Activated T-cell treated with anti-CD3 and anti-CD28 coated beads, Interleukin-2, amount 50 U/mL, for 72 hours (primary cell): ENCODE measurements around the gene AGBL4. TPM values are rescaled to one million over a fixed set of nuclear protein-coding genes. Genes with fewer than 3 reads are reported as not detected.
"Not testable (repeated sequence)": the region's sequence is repeated elsewhere in the genome, so short reads cannot be mapped to it uniquely, and the experiment has no call there.

Experiments
- ATAC-seq, 2 donors: fragments of 150-1000 bp; cut with Tn5 transposase; replicated peaks in 1 of 2; 2 replicates each; pipeline ENCODE4 v1.10.0; 2021; ENCODE audit warnings: moderate library complexity in 2 of 2, mild to moderate bottlenecking in 1 of 2
- DNase-seq, 2 donors: peaks; one replicate each; pipeline ENCODE4 v3.0.0; 2021 to 2022; ENCODE audit warnings: mixed read lengths in 1 of 2
- H3K27ac Mint-ChIP-seq: one replicate; pipeline ENCODE4 v1.8.0; 2022; ENCODE audit warnings: mild to moderate bottlenecking, moderate library complexity, mixed read lengths
- H3K27me3 Mint-ChIP-seq: one replicate; pipeline ENCODE4 v1.8.0; 2022; ENCODE audit warnings: low read depth, mixed read lengths
- H3K36me3 Mint-ChIP-seq, 2 donors: one replicate each; pipeline ENCODE4 v1.8.0; 2022; ENCODE audit warnings: mixed read lengths in 2 of 2, mild to moderate bottlenecking in 1 of 2; ENCODE audit not compliant: insufficient read depth in 2 of 2
- H3K4me1 Mint-ChIP-seq: one replicate; pipeline ENCODE4 v1.8.0; 2022; ENCODE audit warnings: low read depth, mixed read lengths
- H3K4me3 Mint-ChIP-seq, 2 donors: one replicate each; pipeline ENCODE4 v1.8.0; 2022; ENCODE audit warnings: mild to moderate bottlenecking in 2 of 2, mixed read lengths in 2 of 2, moderate library complexity in 2 of 2
- H3K9me3 Mint-ChIP-seq, 2 donors: one replicate each; pipeline ENCODE4 v1.8.0; 2022; ENCODE audit warnings: mixed read lengths in 2 of 2
- total RNA-seq, 2 donors: library from RNA; stranded (reverse); gene quantifications; one replicate each; pipeline ENCODE4 v1.2.3, GENCODE V29; 2022

AGBL4 gene
- total RNA-seq, 2 donors from 2014 or later, result not detected

GRCh38 chr1:49052102-49052501 is 971.7 kb downstream of the AGBL4 start:
- Mint-ChIP-seq H3K9me3 (no peaks in the 10 kb centered on the region), H3K27ac (no peak overlapping the region), H3K36me3 (no peaks in the 10 kb centered on the region), H3K27me3 (no peaks in the 10 kb centered on the region), H3K4me3 (no peak overlapping the region), H3K4me1 (no peaks in the 10 kb centered on the region)
- DNase-seq (no peak), ATAC-seq (no peak)

GRCh38 chr1:49051647-49052046 is 972.1 kb downstream of the AGBL4 start:
- H3K36me3 Mint-ChIP-seq, result no peaks in the 10 kb centered on the region
- H3K4me1 Mint-ChIP-seq, result no peaks in the 10 kb centered on the region
- H3K9me3 Mint-ChIP-seq, result peaks cover 0 to 1% of the 10 kb centered on the region in 2 donors
- H3K27me3 Mint-ChIP-seq, result peaks cover 2% of the 10 kb centered on the region
- DNase-seq (no peak), ATAC-seq (no peak)
- H3K4me3 Mint-ChIP-seq, result no peak overlapping the region
- H3K27ac Mint-ChIP-seq, result no peak overlapping the region

DNA sequence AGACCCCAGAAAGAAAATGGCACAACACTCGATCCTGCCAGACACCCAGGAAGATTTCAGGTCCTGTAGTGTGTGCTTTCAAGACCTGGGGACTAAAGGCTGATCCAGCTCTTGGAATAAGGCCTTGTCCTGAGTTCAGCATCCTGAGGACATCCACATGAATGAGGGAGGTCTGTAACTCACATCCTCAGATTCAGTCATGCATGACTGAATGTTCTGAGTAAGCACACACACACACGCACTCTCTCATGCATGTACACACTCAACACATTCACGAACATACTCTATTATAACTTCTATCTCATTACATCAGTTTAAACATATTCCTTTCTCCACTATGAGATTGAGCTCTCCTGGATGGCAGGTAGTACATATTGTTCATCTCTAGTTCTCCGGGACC is 973.7 kb downstream of the AGBL4 start:
- H3K36me3 Mint-ChIP-seq, result no peaks in the 10 kb centered on the region
- H3K4me3 Mint-ChIP-seq, result no peak overlapping the region
- H3K4me1 Mint-ChIP-seq, result no peaks in the 10 kb centered on the region
- no peak overlapping the region for H3K27ac Mint-ChIP-seq
- DNase-seq, result no peak
- peaks cover 6% of the 10 kb centered on the region for H3K27me3 Mint-ChIP-seq
- H3K9me3 Mint-ChIP-seq, result peaks cover 0 to 3% of the 10 kb centered on the region in 2 donors
- ATAC-seq, result no peak

DNA sequence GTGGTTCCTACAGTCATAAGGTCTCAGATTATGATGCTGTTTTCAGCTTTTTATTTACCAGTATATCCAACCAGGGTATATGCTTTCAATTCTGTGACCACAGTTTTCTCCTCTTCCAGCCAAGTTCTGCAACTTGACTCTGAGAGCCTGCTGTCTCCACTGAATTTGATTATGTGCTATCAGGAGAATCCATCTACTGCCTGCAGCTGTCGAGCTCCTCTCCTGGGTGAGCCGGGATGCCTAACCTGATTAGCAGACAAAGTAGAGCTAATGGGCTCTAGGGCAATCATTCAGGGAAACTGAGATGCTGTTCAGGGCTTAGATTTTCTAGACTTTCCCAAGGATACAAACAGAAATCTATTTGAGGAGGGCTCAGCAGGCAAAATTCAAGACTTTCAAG is 975.6 kb downstream of the AGBL4 start:
- no peaks in the 10 kb centered on the region for H3K36me3 Mint-ChIP-seq
- DNase-seq (no peak), ATAC-seq (no peak)
- peaks cover 0 to 3% of the 10 kb centered on the region in 2 donors for H3K9me3 Mint-ChIP-seq
- no peak overlapping the region for H3K4me3 Mint-ChIP-seq
- no peaks in the 10 kb centered on the region for H3K4me1 Mint-ChIP-seq
- no peak overlapping the region for H3K27ac Mint-ChIP-seq
- H3K27me3 Mint-ChIP-seq, result peaks cover 6% of the 10 kb centered on the region

DNA sequence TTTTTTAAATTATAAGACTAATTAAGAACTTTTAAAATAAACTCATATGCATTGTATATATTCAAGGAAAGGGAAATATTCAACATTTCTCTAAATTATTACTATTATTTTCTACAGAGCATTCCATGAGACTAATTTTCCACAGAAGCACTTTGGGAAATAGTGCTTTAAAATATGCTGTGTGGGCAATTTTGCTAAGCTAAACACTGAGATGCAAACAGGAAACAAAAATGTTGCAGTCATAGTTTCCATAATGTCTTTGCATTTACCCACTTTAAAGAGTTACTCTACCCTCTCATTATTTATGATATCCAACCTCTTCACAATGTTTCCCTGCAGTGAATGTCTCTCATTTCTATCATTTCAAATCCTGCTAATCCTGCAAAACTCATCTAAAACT is 977.4 kb downstream of the AGBL4 start:
- peaks cover 0 to 3% of the 10 kb centered on the region in 2 donors for H3K9me3 Mint-ChIP-seq
- H3K27me3 Mint-ChIP-seq, result peaks cover 6% of the 10 kb centered on the region
- H3K4me3 Mint-ChIP-seq, result no peak overlapping the region
- no peak for DNase-seq
- H3K36me3 Mint-ChIP-seq, result no peaks in the 10 kb centered on the region
- no peaks in the 10 kb centered on the region for H3K4me1 Mint-ChIP-seq
- ATAC-seq, result no peak
- H3K27ac Mint-ChIP-seq, result no peak overlapping the region

- H3K4me3 Mint-ChIP-seq, result no peak overlapping the region
- H3K27ac Mint-ChIP-seq, result no peak overlapping the region
Observed at GRCh38 chr1:49045371-49045770, 978.4 kb downstream of the AGBL4 start.

GRCh38 chr1:49036700-49037099 is 987.1 kb downstream of the AGBL4 start:
- peaks cover 0 to 4% of the 10 kb centered on the region in 2 donors for H3K9me3 Mint-ChIP-seq
- DNase-seq (no peak), ATAC-seq (no peak)
- no peaks in the 10 kb centered on the region for H3K27me3 Mint-ChIP-seq
- no peak overlapping the region for H3K4me3 Mint-ChIP-seq
- H3K27ac Mint-ChIP-seq, result no peak overlapping the region
- no peaks in the 10 kb centered on the region for H3K4me1 Mint-ChIP-seq
- no peaks in the 10 kb centered on the region for H3K36me3 Mint-ChIP-seq

More at GRCh38 chr1:49045371-49045770, 978.4 kb downstream of the AGBL4 start:
- ATAC-seq (no peak), DNase-seq (no peak)
- Mint-ChIP-seq H3K36me3 (no peaks in the 10 kb centered on the region), H3K27me3 (peaks cover 6% of the 10 kb centered on the region), H3K4me1 (no peaks in the 10 kb centered on the region), H3K9me3 (peaks cover 0 to 3% of the 10 kb centered on the region in 2 donors)

- H3K27ac Mint-ChIP-seq, result no peak overlapping the region
- no peak for ATAC-seq
Observed at GRCh38 chr1:49028396-49028795, 995.4 kb downstream of the AGBL4 start.

DNA sequence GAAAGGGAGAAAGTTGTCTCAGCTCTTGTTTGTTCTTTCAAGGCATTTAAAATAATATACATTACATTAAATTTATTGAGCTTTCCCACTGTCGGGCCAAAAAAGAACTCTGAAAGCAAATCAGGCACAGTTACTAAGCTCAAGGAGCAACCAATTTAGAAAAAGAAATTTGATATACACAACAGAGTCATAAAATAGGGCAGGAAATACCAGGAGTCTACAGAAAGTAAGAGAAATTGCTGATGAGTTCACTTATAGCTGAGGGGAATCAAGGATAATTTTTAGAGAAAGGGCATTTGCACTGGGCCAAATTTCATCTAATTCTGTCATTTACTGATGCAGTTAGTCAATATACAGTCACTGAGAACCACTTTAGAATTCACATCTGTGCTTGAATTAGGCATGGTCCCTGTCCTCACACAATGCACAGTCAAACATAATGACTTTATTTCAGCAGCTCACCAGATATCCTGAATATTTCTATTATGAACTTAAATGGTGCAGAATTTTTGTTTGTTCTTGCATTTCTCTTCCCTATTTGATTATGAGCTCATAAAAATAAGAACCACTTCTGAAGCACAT is 997.4 kb downstream of the AGBL4 start:
- Mint-ChIP-seq H3K36me3 (peaks cover 0 to 2% of the 10 kb centered on the region in 2 donors), H3K4me3 (no peak overlapping the region), H3K9me3 (peaks cover 2 to 11% of the 10 kb centered on the region in 2 donors), H3K4me1 (no peaks in the 10 kb centered on the region), H3K27ac (no peak overlapping the region), H3K27me3 (no peaks in the 10 kb centered on the region)
- ATAC-seq, result no peak
- DNase-seq, result no peak

More at GRCh38 chr1:49028396-49028795, 995.4 kb downstream of the AGBL4 start:
- no peaks in the 10 kb centered on the region for H3K4me1 Mint-ChIP-seq
- DNase-seq, result no peak
- no peak overlapping the region for H3K4me3 Mint-ChIP-seq
- no peaks in the 10 kb centered on the region for H3K27me3 Mint-ChIP-seq
- peaks cover 2 to 13% of the 10 kb centered on the region in 2 donors for H3K9me3 Mint-ChIP-seq
- H3K36me3 Mint-ChIP-seq, result peaks cover 0 to 2% of the 10 kb centered on the region in 2 donors

GRCh38 chr1:49016030-49016977 is 1007.5 kb downstream of the AGBL4 start:
- ATAC-seq (no peak), DNase-seq (no peak)
- no peaks in the 10 kb centered on the region for H3K27me3 Mint-ChIP-seq
- no peak overlapping the region for H3K27ac Mint-ChIP-seq
- peaks cover 0 to 1% of the 10 kb centered on the region in 2 donors for H3K9me3 Mint-ChIP-seq
- H3K4me1 Mint-ChIP-seq, result no peaks in the 10 kb centered on the region
- no peaks in the 10 kb centered on the region for H3K36me3 Mint-ChIP-seq
- H3K4me3 Mint-ChIP-seq, result no peak overlapping the region

DNA sequence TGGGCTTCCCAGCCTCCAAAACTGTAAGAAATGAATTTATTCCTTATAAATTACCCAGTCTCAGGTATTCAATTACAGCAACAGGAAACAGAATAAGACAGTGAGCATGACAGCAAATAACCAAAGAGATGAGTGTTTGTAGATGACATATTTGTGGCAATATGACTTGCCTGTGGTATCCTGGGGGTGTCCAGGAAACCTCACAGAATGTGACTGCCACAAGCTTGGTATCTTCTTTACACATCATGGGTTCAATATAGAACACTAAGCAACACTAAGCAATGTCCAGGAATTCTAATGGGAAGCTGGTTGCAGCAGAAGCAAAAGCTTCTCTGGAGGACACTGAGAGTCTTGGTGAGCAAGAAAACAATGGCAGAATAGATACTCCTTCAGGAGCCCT is 1010.7 kb downstream of the AGBL4 start:
- DNase-seq, result peak in 1 of 2 donors; percentile 1
- ATAC-seq, result peak; percentile 47 to 60
- H3K9me3 Mint-ChIP-seq, result no peaks in the 10 kb centered on the region
- H3K36me3 Mint-ChIP-seq, result no peaks in the 10 kb centered on the region
- no peak overlapping the region for H3K27ac Mint-ChIP-seq
- H3K4me3 Mint-ChIP-seq, result no peak overlapping the region
- no peaks in the 10 kb centered on the region for H3K27me3 Mint-ChIP-seq
- H3K4me1 Mint-ChIP-seq, result no peaks in the 10 kb centered on the region

- not testable (repeated sequence) for H3K4me3 Mint-ChIP-seq, H3K36me3 Mint-ChIP-seq, H3K27ac Mint-ChIP-seq, ATAC-seq, DNase-seq, H3K9me3 Mint-ChIP-seq, H3K4me1 Mint-ChIP-seq, H3K27me3 Mint-ChIP-seq
Observed at GRCh38 chr1:49002981-49003380, 1020.8 kb downstream of the AGBL4 start.

DNA sequence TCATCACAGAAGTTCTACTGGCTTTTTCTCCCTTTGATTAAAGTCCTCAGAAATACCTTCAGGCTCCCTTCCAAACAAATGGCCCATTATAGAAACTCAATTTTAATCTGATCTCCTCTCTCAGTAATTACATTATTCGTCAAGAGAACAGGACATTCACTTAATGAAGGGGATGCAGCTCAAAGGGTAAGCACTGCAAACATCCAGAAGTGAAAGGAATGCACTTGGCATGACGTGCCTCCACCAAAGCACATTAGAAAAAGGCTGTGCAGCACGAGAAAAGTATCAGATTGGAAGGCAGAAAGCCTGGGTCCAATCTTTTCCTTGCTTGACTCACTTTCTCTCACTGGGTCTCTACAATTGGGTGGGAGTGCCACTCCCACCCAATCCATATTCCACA is 1024.4 kb downstream of the AGBL4 start:
- DNase-seq, result no peak
- H3K27ac Mint-ChIP-seq, result no peak overlapping the region
- H3K36me3 Mint-ChIP-seq, result no peaks in the 10 kb centered on the region

More for the DNA sequence above, 1024.4 kb downstream of the AGBL4 start:
- Mint-ChIP-seq H3K4me3 (no peak overlapping the region), H3K9me3 (peaks cover 0 to 2% of the 10 kb centered on the region in 2 donors), H3K4me1 (no peaks in the 10 kb centered on the region), H3K27me3 (no peaks in the 10 kb centered on the region)
- ATAC-seq, result no peak
